T1000 (cell line): ENCODE results near the gene ZMYND8.
"Not testable (repeated sequence)": the region's sequence is repeated elsewhere in the genome, so short reads cannot be mapped to it uniquely, and the experiment has no call there.

ENCODE experiments used
- DNase-seq: peaks from one replicate; lab custom pipeline; 2025; ENCODE audit warnings: mixed read lengths; lab: John Stamatoyannopoulos, UW

The ZMYND8 gene

GRCh38 chr20:47204008-47204849 lies 152.3 kb downstream of the ZMYND8 start:
- no peak for DNase-seq

DNA sequence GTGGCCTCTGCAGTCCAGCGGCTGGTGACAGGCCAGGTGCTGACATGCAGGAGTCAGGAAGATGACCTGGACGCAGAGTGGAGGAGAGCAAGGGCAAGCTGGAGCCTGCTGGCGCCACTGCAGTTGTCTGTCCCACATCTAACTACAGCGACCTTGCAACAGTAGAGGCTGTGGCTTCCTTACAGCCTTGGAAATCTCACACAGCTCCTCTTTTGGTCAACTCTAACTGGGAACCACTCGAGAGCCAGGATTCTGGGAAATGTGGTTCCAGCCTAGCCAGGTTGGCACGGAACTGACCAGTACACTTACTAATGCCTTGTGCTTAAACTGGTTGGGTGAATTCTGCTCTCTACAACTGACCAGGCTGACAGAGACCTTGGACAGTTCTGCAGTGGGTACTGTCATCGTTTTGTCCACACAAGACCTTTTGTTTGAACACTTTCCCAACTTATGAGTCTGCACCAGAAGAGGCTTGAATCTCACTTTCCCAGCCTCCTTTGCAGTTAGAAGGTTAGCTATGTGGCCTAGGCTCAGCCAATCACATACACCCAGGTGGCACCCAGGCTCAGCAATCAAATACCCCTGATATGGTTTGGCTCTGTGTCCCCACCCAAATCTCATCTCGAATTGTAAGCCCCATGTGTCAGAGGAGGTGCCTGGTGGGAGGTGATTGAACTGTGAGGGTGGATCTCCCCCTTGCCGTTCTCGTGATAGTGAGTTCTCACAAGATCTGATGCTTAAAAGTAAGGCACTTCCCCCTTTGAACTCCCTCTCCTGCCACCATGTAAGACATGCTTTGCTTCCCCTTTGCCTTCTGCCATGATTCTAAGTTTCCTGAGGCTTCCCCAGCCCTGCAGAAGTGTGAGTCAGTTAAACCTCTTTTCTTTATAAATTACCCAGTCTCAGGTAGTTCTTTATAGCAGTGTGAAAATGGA lies 153.5 kb downstream of the ZMYND8 start:
- no peak for DNase-seq

GRCh38 chr20:47201074-47201730 lies 155.3 kb downstream of the ZMYND8 start:
- DNase-seq, result no peak

DNA sequence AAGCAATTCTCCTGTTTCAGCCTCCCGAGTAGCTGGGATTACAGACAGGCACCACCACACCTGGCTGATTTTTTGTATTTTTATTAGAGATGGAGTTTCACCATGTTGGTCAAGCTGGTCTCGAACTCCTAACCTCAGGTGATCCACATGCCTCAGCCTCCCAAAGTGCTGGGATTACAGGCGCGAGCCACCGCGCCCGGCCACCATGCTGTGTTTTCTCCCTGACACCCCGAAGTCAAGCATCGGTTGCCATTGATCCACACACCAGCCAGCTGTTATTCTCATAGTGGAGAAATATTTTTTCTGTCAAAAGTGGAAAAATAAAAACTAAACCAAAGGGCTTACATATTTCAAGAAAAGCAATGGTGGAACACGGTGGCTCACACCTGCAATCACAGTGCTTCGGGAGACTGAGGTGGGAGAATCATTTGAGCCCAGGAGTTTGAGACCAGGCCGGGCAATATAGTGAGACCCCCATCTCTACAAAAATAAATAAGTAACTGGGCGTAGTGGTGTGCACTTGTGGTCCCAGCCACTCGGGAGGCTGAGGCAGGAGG lies 157.4 kb downstream of the ZMYND8 start:
- no peak for DNase-seq

GRCh38 chr20:47198254-47198671 lies 158.2 kb downstream of the ZMYND8 start:
- DNase-seq, result no peak

- DNase-seq, result peak; percentile 81
Observed at GRCh38 chr20:47196091-47197081, 160.1 kb downstream of the ZMYND8 start.

- DNase-seq, result no peak
Observed at GRCh38 chr20:47195573-47195972, 160.9 kb downstream of the ZMYND8 start.

GRCh38 chr20:47191956-47192355 lies 164.5 kb downstream of the ZMYND8 start:
- DNase-seq, result no peak

GRCh38 chr20:47191074-47191673 lies 165.3 kb downstream of the ZMYND8 start:
- no peak for DNase-seq

- DNase-seq, result no peak
Observed at GRCh38 chr20:47189060-47189459, 167.4 kb downstream of the ZMYND8 start.

- no peak for DNase-seq
Observed at GRCh38 chr20:47188540-47188939, 168.0 kb downstream of the ZMYND8 start.

GRCh38 chr20:47187450-47188195 lies 168.9 kb downstream of the ZMYND8 start:
- no peak for DNase-seq

- no peak for DNase-seq
Observed at GRCh38 chr20:47183367-47183766, 173.1 kb downstream of the ZMYND8 start.

DNA sequence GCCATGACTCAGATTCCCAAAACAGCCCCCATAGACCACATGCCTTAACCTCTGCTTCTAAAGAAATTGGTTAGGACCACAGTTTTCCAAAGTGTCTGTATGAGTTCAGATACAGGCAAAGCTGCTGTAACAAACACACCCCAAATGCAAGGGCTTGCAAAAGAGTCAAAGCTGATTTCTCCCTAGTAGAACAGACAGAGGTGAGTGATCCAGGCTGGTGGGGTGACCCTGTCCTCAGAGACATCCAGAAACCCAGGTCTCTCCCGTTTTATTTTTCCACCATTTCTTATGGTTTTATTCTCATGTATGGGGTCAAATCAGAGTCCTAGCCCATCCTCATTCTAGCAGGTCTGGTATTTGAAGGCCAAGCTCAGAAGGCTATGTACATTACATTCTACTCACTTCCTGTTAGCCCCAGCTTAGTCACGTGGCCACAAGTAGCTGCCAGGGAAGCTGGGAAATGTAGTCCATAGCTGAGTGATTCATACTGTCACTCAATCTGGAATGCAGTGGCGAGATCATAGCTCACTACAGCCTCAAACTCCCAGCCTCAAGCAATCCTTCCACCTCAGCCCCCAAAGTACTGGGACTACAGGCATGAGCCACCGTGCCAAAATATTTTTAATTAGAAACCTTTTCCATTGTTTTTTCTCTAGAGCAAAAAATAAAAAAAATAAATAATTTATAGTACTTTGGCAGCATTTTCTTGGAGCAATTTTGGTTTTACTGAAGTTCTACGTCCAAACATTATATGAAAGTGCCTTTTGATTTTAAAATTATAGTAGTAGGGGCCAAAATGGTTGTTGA lies 175.2 kb downstream of the ZMYND8 start:
- peak; percentile 50 for DNase-seq

- DNase-seq, result no peak
Observed at GRCh38 chr20:47179267-47179666, 177.2 kb downstream of the ZMYND8 start.

DNA sequence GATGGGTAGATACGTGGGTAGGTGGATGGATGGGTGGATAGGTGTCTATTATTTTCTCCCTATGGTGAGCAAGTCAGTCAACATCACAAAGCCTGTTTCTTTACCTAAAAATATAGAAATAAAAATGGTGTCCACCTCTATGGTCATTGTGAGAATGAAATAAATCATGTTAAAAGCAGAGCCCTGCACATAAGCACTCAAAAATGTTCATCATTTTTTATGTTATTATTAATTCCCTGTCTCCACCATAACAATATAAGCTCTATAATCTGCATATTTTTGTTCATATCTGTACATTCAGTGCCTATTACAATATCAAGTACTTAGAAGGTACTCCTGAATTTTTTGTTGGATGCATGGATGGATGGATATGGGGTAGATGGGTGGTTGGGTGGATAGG lies 177.6 kb downstream of the ZMYND8 start:
- DNase-seq, result no peak

DNA sequence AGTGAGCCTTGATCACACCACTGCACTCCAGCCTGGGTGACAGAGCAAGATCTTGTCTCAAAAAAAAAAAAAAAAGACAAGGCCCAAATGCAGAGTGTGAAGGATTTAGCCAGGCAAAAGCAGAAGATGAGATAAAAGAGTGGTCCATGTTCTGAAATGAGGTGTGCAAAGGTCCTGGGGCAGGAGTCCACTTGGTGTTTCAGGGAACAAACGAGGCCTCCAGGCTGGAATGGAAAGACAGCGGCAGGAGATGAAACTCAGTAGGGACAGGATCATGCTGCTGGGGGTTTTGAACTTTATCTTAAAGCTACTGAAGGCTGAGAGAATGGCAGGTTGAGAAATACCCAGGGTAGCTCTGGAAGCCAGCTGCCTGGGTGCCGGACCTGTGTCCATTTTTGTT lies 178.2 kb downstream of the ZMYND8 start:
- DNase-seq, result no peak

GRCh38 chr20:47176217-47176616 lies 180.3 kb downstream of the ZMYND8 start:
- not testable (repeated sequence) for DNase-seq

- no peak for DNase-seq
Observed at GRCh38 chr20:47175493-47175892, 181.0 kb downstream of the ZMYND8 start.
